SK-N-SH treated with all-trans-retinoic acid at 6 μM for 48 hours (cell line): ENCODE results near the gene KIF18B.
A peak's percentile ranks its signal among the peaks of the same experiment; 100 is the strongest.

ENCODE experiments used
- ATAC-seq: fragments of 200-7000 bp; cut with Tn5 transposase; 3 replicates; pipeline ENCODE4 v1.9.1; 2020; ENCODE audit warnings: mild to moderate bottlenecking, moderate library complexity
- ARNTL ChIP-seq: fragments of 450-650 bp; formaldehyde crosslinking; IDR thresholded peaks from 2 replicates; pipeline ENCODE4 v1.5.0; 2020; ENCODE audit warnings: low read depth, mild to moderate bottlenecking, moderate library complexity, borderline replicate concordance
- CSDC2 ChIP-seq: fragments of 250-450 bp; sonication (Bioruptor Pico); IDR thresholded peaks from 2 replicates; pipeline ENCODE4 v1.5.0; 2020; ENCODE audit warnings: mild to moderate bottlenecking, moderate library complexity
- GLIS3 ChIP-seq: fragments of 250-450 bp; sonication (Bioruptor Pico); IDR thresholded peaks from 2 replicates; pipeline ENCODE4 v1.5.0; 2020; ENCODE audit warnings: mild to moderate bottlenecking, moderate library complexity
- OSR1 ChIP-seq: fragments of 250-450 bp; sonication (Bioruptor Pico); IDR thresholded peaks from 2 replicates; pipeline ENCODE4 v1.8.0; 2022; ENCODE audit warnings: moderate library complexity, mild to moderate bottlenecking, inconsistent platforms
- PPARA ChIP-seq: fragments of 250-450 bp; sonication (Bioruptor Pico); IDR thresholded peaks from 2 replicates; pipeline ENCODE4 v1.5.0; 2020; ENCODE audit warnings: mild to moderate bottlenecking, borderline replicate concordance
- RARB ChIP-seq: fragments of 250-450 bp; sonication (Bioruptor Pico); IDR thresholded peaks from 2 replicates; pipeline ENCODE4 v1.8.0; 2021; ENCODE audit warnings: mild to moderate bottlenecking, moderate library complexity
- SNAI2 ChIP-seq: fragments of 250-450 bp; sonication (Bioruptor Pico); IDR thresholded peaks from 2 replicates; pipeline ENCODE4 v1.5.0; 2020; ENCODE audit warnings: mild to moderate bottlenecking, moderate library complexity
- TCF4 ChIP-seq: fragments of 250-450 bp; sonication (Bioruptor Pico); IDR thresholded peaks from 2 replicates; pipeline ENCODE4 v1.8.0; 2021; ENCODE audit warnings: mild to moderate bottlenecking, moderate library complexity, borderline replicate concordance
- TOX ChIP-seq: fragments of 250-450 bp; sonication (Bioruptor Pico); IDR thresholded peaks from 2 replicates; pipeline ENCODE4 v1.8.0; 2021; ENCODE audit warnings: mild to moderate bottlenecking, moderate library complexity, borderline replicate concordance
- ZC3H10 ChIP-seq: fragments of 250-450 bp; sonication (Bioruptor Pico); IDR thresholded peaks from 2 replicates; pipeline ENCODE4 v1.5.1; 2021; ENCODE audit warnings: mild to moderate bottlenecking, moderate library complexity
- ZFP3 ChIP-seq: fragments of 250-450 bp; sonication (Bioruptor Pico); IDR thresholded peaks from 2 replicates; pipeline ENCODE4 v1.5.0; 2020; ENCODE audit warnings: mild to moderate bottlenecking, moderate library complexity
- ZFP30 ChIP-seq: fragments of 450-650 bp; formaldehyde crosslinking; IDR thresholded peaks from 2 replicates; pipeline ENCODE4 v1.5.0; 2022; ENCODE audit warnings: mild to moderate bottlenecking, moderate library complexity
- ZNF565 ChIP-seq: fragments of 450-650 bp; formaldehyde crosslinking; conservative IDR thresholded peaks from 2 replicates; pipeline ENCODE4 v1.5.0; 2020; ENCODE audit warnings: low read depth, mild to moderate bottlenecking, moderate library complexity
- ZNF8 ChIP-seq: fragments of 450-650 bp; formaldehyde crosslinking; IDR thresholded peaks from 2 replicates; pipeline ENCODE4 v1.5.0; 2020; ENCODE audit warnings: mild to moderate bottlenecking, moderate library complexity
- TF ChIP-seq, protein P1 (sequence below): fragments of 250-450 bp; sonication (Bioruptor Pico); IDR thresholded peaks from 2 replicates; pipeline ENCODE4 v1.5.1; 2021; ENCODE audit warnings: mild to moderate bottlenecking, moderate library complexity
- TF ChIP-seq, protein P2 (sequence below): fragments of 250-450 bp; sonication (Bioruptor Pico); IDR thresholded peaks from 2 replicates; pipeline ENCODE4 v1.8.0; 2021; ENCODE audit warnings: low read depth, mild to moderate bottlenecking, moderate library complexity, borderline replicate concordance
- TF ChIP-seq, protein P3 (sequence below): fragments of 250-450 bp; sonication (Bioruptor Pico); IDR thresholded peaks from 2 replicates; pipeline ENCODE4 v1.8.0; 2020; ENCODE audit warnings: mild to moderate bottlenecking, moderate library complexity, borderline replicate concordance

The KIF18B gene

DNA sequence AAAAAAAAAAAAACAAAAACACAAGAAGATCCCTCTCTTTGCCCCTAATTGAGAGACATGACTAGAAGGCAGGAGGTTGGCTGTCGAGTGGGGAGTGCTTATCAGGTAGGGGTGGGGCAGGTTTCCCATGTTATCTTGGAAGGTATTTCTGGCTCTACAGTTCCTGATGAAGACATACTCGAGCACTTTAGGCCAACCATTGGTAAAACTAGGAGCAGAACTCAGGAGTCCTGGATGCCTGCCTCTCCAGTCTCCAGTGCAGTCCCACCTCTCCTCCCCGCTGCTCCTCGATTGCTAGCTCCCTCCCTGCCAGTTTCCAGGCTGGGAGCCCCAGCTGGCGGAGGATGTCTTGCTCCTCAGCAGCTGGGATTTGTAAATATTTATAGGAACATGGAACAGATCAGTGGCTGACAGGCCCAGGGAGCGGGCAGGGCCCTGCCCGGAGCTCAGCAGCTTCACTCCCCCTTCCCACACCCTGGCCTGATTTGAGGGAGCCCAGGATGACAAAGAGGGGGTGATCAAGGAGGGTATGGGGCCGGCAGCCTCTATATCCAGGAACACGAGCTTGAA, 31.9 kb upstream of the KIF18B start:
- no peak for ATAC-seq
- TF ChIP-seq SNAI2 (CRISPR knock-in tag) (no peak), GLIS3 (no peak), PPARA (no peak), ZC3H10 (no peak)
- TF ChIP-seq, protein P1, sequence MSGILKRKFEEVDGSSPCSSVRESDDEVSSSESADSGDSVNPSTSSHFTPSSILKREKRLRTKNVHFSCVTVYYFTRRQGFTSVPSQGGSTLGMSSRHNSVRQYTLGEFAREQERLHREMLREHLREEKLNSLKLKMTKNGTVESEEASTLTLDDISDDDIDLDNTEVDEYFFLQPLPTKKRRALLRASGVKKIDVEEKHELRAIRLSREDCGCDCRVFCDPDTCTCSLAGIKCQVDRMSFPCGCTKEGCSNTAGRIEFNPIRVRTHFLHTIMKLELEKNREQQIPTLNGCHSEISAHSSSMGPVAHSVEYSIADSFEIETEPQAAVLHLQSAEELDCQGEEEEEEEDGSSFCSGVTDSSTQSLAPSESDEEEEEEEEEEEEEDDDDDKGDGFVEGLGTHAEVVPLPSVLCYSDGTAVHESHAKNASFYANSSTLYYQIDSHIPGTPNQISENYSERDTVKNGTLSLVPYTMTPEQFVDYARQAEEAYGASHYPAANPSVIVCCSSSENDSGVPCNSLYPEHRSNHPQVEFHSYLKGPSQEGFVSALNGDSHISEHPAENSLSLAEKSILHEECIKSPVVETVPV (CRISPR knock-in tag): no peak
- TF ChIP-seq, all 23 proteins: peak for 0

DNA sequence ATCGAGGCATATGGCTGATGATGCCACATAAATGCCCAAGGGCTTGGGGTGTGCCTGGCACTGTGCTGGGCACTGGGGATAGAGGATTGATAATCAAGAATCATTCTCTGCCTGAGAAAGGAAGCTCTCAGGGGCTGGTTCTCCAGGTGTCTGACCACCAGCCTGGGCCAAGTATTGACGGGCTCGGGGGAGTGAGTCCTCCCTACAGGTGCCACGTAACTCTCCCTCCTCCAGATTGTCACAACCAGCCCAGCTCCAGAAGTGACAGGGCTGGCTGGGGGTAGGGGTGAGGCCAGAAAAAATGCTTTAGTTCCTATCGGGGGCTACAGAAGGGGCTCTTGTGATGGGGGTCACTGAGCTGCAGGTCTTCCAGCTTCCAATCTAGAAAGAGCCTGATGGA, 31.2 kb upstream of the KIF18B start:
- no peak for ATAC-seq
- no peak for TF ChIP-seq ZNF565
- no peak for TF ChIP-seq ZNF8 (CRISPR knock-in tag)
- TF ChIP-seq SNAI2 (CRISPR knock-in tag): no peak
- TF ChIP-seq, protein P2, sequence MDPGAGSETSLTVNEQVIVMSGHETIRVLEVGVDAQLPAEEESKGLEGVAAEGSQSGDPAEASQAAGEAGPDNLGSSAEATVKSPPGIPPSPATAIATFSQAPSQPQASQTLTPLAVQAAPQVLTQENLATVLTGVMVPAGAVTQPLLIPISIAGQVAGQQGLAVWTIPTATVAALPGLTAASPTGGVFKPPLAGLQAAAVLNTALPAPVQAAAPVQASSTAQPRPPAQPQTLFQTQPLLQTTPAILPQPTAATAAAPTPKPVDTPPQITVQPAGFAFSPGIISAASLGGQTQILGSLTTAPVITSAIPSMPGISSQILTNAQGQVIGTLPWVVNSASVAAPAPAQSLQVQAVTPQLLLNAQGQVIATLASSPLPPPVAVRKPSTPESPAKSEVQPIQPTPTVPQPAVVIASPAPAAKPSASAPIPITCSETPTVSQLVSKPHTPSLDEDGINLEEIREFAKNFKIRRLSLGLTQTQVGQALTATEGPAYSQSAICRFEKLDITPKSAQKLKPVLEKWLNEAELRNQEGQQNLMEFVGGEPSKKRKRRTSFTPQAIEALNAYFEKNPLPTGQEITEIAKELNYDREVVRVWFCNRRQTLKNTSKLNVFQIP: no peak

DNA sequence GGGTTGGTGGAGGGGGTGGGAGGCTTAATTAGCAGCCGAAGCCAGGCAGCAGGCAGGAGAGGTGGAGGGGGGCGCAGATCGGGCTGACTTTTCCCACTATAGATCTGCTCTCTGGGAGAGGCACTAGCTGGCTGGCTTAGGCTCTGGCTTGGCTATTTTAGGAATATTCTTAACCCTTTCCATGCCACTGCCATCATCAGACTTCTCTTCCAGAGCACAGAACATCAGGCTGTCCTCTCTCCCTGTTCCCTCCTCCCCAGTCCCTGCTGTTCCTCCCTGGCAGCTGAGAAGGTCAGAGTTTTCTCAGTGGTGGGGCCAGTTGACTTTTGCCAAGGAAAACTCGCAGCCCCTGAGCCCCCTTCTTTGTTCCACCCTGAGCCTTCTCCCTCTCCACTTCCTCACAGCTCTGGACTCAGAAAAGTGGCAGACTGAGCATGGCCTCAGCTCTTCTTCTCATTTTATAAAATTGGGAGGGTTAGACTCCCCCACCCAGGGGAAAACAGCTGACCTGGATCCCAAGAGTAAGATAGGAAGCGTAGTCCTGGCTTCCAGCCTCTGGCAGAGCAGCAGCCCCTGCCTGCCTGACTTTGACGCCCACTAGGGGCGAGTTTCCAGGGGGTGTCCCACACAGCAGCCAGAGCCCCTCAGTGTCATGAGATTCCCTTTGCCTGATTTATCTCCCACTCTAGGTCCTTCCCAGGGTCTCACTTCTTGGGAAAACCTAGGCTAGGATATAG, 30.4 kb upstream of the KIF18B start:
- TF ChIP-seq GLIS3: no peak
- no peak for TF ChIP-seq PPARA
- TF ChIP-seq, protein P2: no peak
- no peak for TF ChIP-seq ZFP30
- no peak for TF ChIP-seq TOX (CRISPR knock-in tag)
- TF ChIP-seq ARNTL (CRISPR knock-in tag): no peak
- no peak for ATAC-seq

DNA sequence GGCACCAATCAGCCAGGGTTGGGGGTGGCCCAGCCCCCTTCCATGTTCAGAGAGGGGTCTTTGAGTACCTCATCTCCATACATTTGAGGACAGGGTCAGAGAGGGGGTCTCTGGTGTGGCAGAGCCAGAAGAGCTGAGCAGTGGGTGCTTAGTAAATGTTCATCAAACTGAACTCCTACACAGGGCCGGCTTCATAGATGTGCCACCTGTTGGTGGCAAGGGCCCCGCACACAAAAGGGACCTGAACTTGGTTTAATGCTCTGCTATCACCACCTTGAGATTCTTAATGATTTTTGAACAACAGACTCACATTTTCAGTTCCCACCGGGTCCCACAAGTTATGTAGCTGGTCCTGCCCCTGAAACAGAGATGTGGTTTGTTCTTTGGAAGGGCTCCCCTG, 29.5 kb upstream of the KIF18B start:
- no peak for ATAC-seq
- TF ChIP-seq ZFP3 (peak; percentile 78; the same call in 1 of the 2 replicates), ZNF8 (CRISPR knock-in tag) (no peak)

DNA sequence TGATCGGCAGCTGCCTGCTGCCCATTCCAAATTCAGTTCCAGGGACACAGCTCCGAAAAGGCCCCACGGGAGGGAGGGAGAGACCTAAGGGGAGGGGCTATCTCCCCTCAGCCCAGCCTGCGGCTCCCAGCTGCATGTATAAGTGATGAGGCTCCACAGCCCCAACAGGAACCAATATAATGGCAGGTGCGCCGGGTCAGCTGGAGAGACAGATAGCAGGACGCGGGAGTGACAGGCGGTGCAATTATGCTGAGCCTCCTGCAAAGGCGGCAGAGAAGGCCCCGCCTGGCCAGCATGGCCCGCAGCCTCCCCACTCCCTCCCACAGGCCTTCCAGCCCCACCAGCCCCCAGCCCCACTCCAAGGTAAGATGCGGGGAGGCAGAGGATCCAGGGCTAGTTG, 28.6 kb upstream of the KIF18B start:
- TF ChIP-seq OSR1 (CRISPR knock-in tag): no peak
- TF ChIP-seq TOX (CRISPR knock-in tag): no peak
- no peak for TF ChIP-seq PPARA
- TF ChIP-seq GLIS3: no peak
- no peak for TF ChIP-seq ZNF8 (CRISPR knock-in tag)
- ATAC-seq: no peak

DNA sequence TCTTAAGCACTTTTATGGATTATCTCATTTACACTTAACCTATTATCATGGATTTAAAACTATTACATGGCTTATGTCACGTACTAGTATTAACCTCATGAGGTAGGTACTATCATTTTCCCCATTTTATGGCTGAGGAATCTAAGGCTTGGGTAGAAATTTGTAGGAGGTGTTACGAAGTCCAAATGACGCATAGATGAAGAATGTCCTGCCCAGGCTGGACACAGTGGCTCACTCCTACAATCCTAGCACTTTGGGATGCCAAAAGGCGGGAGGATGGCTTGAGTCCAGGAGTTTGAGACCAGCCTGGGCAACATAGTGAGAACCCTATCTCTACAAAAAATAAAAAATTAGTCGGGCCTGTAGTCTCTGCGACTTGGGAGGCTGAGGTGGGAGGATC, 25.4 kb upstream of the KIF18B start:
- ATAC-seq: no peak
- TF ChIP-seq, protein P3, sequence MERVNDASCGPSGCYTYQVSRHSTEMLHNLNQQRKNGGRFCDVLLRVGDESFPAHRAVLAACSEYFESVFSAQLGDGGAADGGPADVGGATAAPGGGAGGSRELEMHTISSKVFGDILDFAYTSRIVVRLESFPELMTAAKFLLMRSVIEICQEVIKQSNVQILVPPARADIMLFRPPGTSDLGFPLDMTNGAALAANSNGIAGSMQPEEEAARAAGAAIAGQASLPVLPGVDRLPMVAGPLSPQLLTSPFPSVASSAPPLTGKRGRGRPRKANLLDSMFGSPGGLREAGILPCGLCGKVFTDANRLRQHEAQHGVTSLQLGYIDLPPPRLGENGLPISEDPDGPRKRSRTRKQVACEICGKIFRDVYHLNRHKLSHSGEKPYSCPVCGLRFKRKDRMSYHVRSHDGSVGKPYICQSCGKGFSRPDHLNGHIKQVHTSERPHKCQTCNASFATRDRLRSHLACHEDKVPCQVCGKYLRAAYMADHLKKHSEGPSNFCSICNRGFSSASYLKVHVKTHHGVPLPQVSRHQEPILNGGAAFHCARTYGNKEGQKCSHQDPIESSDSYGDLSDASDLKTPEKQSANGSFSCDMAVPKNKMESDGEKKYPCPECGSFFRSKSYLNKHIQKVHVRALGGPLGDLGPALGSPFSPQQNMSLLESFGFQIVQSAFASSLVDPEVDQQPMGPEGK (CRISPR knock-in tag): no peak
- TF ChIP-seq, protein P2: no peak
- TF ChIP-seq CSDC2 (CRISPR knock-in tag) (no peak), RARB (no peak), TCF4 (no peak), ZC3H10 (no peak), ZNF565 (no peak)
